BLaER1 (cell line): Measurements from ENCODE around the gene TCIRG1.

Source experiments
- H3K27ac ChIP-seq: shearing (Covaris generic); formaldehyde crosslinking; 2 replicates; pipeline ENCODE4 v1.8.1; 2022
- H3K27me3 ChIP-seq: shearing (Covaris generic); formaldehyde crosslinking; 2 replicates; pipeline ENCODE4 v1.8.1; 2022
- H3K36me3 ChIP-seq: shearing (Covaris generic); formaldehyde crosslinking; 2 replicates; pipeline ENCODE4 v1.8.1; 2022
- H3K4me1 ChIP-seq: shearing (Covaris generic); formaldehyde crosslinking; 2 replicates; pipeline ENCODE4 v1.8.1; 2022
- H3K4me2 ChIP-seq: shearing (Covaris generic); formaldehyde crosslinking; 2 replicates; pipeline ENCODE4 v1.8.1; 2022
- H3K4me3 ChIP-seq: shearing (Covaris generic); formaldehyde crosslinking; 2 replicates; pipeline ENCODE4 v1.8.1; 2022
- H3K9ac ChIP-seq: shearing (Covaris generic); formaldehyde crosslinking; 2 replicates; pipeline ENCODE4 v1.8.1; 2022
- H3K9me3 ChIP-seq: shearing (Covaris generic); formaldehyde crosslinking; 2 replicates; pipeline ENCODE4 v1.8.1; 2022
- H4K20me1 ChIP-seq: shearing (Covaris generic); formaldehyde crosslinking; 2 replicates; pipeline ENCODE4 v1.8.1; 2022
- Cebpa-rat ChIP-seq: shearing (Covaris generic); IDR thresholded peaks from 2 replicates; pipeline ENCODE4 v1.8.1; 2022

Gene TCIRG1

DNA sequence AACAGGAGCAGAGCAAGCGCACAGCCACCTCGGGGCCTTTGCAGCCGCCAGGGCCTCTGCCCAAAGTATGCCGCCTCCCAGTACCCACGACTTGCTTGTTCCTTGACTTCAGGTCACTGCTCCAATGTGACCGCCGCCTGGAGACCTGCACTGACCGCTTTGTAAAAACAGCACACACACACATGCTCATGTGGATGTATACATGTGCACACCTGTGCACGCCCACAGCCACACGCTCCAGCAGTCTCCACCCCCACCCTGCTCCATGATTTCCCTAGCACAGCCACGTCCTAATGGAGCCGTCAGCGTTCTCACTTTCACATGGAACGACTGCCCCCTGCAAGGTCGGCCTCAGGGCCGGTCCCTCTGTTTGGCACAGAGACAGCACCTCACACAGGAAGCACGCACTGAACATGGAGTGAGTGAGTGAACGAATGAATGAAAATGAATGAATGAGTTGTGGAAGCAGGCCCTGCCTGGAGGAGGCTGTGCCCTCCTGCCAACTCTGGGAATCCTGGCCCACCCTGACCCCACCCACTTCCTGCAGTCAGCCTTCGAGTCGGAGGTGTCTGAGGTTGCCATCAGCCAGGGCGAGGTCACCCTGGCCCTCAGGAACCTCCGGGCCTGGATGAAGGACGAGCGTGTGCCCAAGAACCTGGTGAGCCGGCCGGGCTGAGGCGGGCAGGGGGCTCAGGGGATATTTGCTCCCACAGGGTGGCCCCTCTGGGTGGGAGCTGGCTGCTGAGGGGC lies 20.7 kb upstream of the TCIRG1 start:
- Histone ChIP-seq H3K4me1 (peaks cover 65% of the 10 kb centered on the region), H3K4me3 (no peak overlapping the region), H3K4me2 (no peak overlapping the region), H4K20me1 (no peaks in the 10 kb centered on the region), H3K9me3 (no peaks in the 10 kb centered on the region), H3K9ac (no peak overlapping the region), H3K36me3 (peaks cover 11% of the 10 kb centered on the region; the same call in 1 of the 2 replicates), H3K27me3 (no peaks in the 10 kb centered on the region), H3K27ac (peak overlapping the region; percentile 45; the same call in 1 of the 2 replicates)
- TF ChIP-seq Cebpa-rat: no peak

DNA sequence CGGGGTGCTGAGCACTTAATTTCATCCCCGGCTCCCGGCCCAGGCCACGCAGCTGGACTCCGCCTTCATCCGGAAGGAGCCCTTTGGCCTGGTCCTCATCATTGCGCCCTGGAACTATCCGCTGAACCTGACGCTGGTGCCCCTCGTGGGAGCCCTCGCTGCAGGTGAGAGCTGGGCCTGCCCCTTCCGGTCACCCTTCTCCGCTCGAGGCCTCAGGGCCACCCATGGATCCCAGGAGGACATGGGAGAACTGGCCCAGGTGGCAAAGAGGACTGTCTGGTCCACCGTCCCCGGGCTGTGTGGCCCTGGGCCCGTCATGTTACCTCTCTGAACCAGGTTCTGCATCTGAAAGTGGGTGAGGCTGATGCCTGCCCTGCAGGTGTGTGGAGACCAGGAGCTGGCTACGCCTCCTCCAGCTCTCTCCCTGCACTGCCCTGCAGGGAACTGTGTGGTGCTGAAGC lies 20.1 kb upstream of the TCIRG1 start:
- H3K4me2 ChIP-seq: no peak overlapping the region
- peaks cover 7% of the 10 kb centered on the region; the same call in 1 of the 2 replicates for H3K36me3 ChIP-seq
- no peaks in the 10 kb centered on the region for H3K9me3 ChIP-seq
- no peak for TF ChIP-seq Cebpa-rat
- H3K27ac ChIP-seq: no peak overlapping the region
- peaks cover 59% of the 10 kb centered on the region for H3K4me1 ChIP-seq
- no peak overlapping the region for H3K4me3 ChIP-seq
- no peaks in the 10 kb centered on the region for H4K20me1 ChIP-seq
- H3K27me3 ChIP-seq: no peaks in the 10 kb centered on the region
- no peak overlapping the region for H3K9ac ChIP-seq

DNA sequence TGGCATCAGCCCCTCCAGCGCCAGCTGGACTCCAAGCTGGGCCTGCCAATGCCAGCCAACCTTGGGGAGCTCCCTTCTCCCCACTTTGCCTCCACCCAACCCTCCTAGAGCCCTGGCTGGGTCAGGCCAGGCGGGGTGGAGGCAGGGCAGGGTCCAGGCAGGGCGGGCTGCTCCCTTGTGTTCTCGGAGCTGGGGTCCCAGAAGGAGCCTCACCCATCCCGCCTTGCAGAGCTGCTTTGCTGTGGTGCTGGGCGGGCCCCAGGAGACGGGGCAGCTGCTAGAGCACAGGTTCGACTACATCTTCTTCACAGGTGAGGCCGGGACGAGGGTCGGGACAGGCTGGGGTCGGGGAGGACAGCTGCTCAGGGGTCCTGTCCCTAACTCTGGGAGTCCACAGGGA lies 19.3 kb upstream of the TCIRG1 start:
- H3K27me3 ChIP-seq: no peaks in the 10 kb centered on the region
- no peak overlapping the region for H3K4me3 ChIP-seq
- no peak overlapping the region for H3K27ac ChIP-seq
- peaks cover 51% of the 10 kb centered on the region for H3K4me1 ChIP-seq
- no peaks in the 10 kb centered on the region for H4K20me1 ChIP-seq
- H3K9ac ChIP-seq: no peak overlapping the region
- no peaks in the 10 kb centered on the region for H3K9me3 ChIP-seq
- no peak overlapping the region for H3K4me2 ChIP-seq
- no peak for TF ChIP-seq Cebpa-rat
- peaks cover 8% of the 10 kb centered on the region; the same call in 1 of the 2 replicates for H3K36me3 ChIP-seq

DNA sequence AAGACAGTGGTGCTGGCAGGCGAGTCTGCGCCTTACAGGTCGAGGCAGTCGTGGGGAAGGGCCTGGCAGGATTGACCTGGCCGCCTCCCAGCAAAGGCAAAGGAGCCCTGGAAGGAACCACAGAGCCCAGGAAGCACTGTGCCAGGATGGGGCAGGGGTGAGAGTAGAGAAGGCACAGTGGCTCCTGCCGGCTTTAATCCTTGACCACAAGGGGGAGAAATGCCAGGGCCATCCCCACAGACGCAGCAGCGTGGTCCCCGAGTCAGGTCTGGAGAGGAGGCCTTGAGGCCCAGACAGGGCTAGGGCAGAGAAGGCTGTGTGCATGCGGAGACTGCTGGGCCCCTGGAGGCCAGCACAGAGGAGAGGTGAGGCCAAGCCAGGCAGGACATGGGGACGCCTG lies 18.2 kb upstream of the TCIRG1 start:
- Histone ChIP-seq H4K20me1 (no peaks in the 10 kb centered on the region), H3K9me3 (0 out of 2 replicates have a peak, but pooled peaks cover 4% of the 10 kb centered on the region), H3K4me1 (peaks cover 52% of the 10 kb centered on the region), H3K4me2 (peak overlapping the region; percentile 80), H3K4me3 (no peak overlapping the region), H3K9ac (peak overlapping the region; percentile 9; the same call in 1 of the 2 replicates), H3K27ac (peak overlapping the region; percentile 58; the same call in 1 of the 2 replicates), H3K27me3 (no peaks in the 10 kb centered on the region), H3K36me3 (peaks cover 17% of the 10 kb centered on the region; the same call in 1 of the 2 replicates)
- no peak for TF ChIP-seq Cebpa-rat

DNA sequence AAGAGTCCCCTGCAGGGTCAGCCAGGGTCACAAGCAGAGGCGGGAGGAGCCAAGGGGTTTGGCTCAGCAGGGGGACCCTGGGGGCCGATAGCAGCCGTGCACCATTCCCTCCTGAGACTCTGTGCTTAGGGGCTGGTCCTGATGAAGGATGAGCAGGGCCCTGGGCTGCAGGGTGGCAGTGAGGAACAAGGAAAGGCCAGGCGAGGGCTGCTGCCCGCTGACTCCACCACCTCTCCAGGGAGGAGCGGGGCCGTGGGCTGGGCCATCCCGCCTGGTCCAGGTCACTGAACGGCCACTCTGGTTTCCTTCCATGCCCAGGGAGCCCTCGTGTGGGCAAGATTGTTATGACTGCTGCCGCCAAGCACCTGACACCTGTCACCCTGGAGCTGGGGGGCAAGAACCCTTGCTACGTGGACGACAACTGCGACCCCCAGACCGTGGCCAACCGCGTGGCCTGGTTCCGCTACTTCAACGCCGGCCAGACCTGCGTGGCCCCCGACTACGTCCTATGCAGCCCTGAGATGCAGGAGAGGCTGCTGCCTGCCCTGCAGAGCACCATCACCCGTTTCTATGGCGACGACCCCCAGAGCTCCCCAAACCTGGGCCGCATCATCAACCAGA lies 17.5 kb upstream of the TCIRG1 start:
- Histone ChIP-seq H3K4me2 (peak overlapping the region; percentile 80), H3K27me3 (no peaks in the 10 kb centered on the region), H3K4me1 (peaks cover 53% of the 10 kb centered on the region), H3K9me3 (0 out of 2 replicates have a peak, but pooled peaks cover 4% of the 10 kb centered on the region), H3K27ac (peak overlapping the region; percentile 58), H3K9ac (peak overlapping the region; percentile 9; the same call in 1 of the 2 replicates), H3K36me3 (peaks cover 22% of the 10 kb centered on the region; the same call in 1 of the 2 replicates), H4K20me1 (no peaks in the 10 kb centered on the region), H3K4me3 (no peak overlapping the region)
- TF ChIP-seq Cebpa-rat: no peak

DNA sequence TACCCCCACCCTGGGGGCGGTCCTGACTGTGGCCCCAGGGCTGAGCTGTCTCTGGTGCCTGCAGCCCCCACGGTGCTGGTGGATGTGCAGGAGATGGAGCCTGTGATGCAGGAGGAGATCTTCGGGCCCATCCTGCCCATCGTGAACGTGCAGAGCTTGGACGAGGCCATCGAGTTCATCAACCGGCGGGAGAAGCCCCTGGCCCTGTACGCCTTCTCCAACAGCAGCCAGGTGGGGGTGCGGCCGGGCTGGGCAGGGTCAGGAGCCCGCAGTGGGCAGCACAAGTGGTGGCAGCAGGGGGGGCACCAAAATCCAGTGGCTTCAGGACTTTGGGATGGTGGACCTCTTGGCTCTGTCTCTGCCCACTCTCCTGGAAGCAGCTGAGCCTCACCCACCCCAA lies 16.3 kb upstream of the TCIRG1 start:
- Histone ChIP-seq H3K27ac (peak overlapping the region; percentile 58; the same call in 1 of the 2 replicates), H3K9me3 (0 out of 2 replicates have a peak, but pooled peaks cover 4% of the 10 kb centered on the region), H3K4me3 (no peak overlapping the region), H3K4me2 (no peak overlapping the region), H3K4me1 (peaks cover 40% of the 10 kb centered on the region), H3K27me3 (no peaks in the 10 kb centered on the region), H3K36me3 (peaks cover 29% of the 10 kb centered on the region; the same call in 1 of the 2 replicates), H4K20me1 (no peaks in the 10 kb centered on the region), H3K9ac (no peak overlapping the region)
- TF ChIP-seq Cebpa-rat: no peak

DNA sequence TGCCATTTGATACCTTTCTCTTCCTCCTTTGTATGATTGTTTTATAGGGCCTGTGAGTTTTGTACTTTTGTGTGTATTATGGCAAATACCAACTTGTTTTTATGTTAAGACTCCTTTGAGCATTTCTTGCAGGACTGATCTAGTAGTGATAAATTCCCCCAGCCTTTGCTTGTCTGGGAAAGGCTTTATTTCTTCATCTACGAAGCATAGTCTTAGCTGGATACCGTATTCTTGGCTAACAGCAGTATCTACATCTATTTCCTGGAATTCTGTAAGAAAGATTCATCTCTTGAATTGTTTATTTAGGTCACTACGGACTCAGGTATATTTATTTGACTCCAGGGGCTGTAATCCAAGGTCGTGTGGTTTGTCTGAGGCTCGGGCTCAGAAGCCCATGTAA lies 14.3 kb upstream of the TCIRG1 start:
- H4K20me1 ChIP-seq: no peaks in the 10 kb centered on the region
- H3K9me3 ChIP-seq: 0 out of 2 replicates have a peak, but pooled peaks cover 4% of the 10 kb centered on the region
- peak overlapping the region; percentile 53; the same call in 1 of the 2 replicates for H3K4me2 ChIP-seq
- H3K4me1 ChIP-seq: peaks cover 40% of the 10 kb centered on the region
- no peak overlapping the region for H3K4me3 ChIP-seq
- H3K9ac ChIP-seq: no peak overlapping the region
- peaks cover 34% of the 10 kb centered on the region; the same call in 1 of the 2 replicates for H3K36me3 ChIP-seq
- TF ChIP-seq Cebpa-rat: no peak
- no peaks in the 10 kb centered on the region for H3K27me3 ChIP-seq
- H3K27ac ChIP-seq: no peak overlapping the region

DNA sequence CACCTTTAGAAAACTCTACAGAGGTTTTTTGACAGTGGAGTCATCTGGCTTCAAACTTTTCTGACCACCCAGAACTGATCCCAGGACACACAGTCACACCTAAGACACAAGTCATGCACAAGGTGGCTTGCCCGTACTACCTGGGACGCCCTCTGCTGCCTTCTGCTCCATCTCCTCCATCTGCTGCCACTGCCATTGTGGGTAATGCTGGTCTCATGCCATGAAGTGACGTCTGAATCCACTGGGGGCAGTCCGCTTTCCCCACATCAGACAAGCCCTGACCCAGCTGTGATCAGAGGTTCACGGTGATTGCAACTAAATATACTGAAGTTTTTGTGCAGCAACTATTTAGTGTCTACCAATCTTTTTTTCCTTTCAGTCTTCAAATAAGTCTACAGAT lies 13.8 kb upstream of the TCIRG1 start:
- Histone ChIP-seq H3K27ac (no peak overlapping the region), H4K20me1 (no peaks in the 10 kb centered on the region), H3K4me1 (peaks cover 44% of the 10 kb centered on the region), H3K27me3 (no peaks in the 10 kb centered on the region), H3K4me2 (peak overlapping the region; percentile 53), H3K9me3 (0 out of 2 replicates have a peak, but pooled peaks cover 4% of the 10 kb centered on the region), H3K9ac (no peak overlapping the region), H3K36me3 (peaks cover 34% of the 10 kb centered on the region; the same call in 1 of the 2 replicates), H3K4me3 (no peak overlapping the region)
- no peak for TF ChIP-seq Cebpa-rat

DNA sequence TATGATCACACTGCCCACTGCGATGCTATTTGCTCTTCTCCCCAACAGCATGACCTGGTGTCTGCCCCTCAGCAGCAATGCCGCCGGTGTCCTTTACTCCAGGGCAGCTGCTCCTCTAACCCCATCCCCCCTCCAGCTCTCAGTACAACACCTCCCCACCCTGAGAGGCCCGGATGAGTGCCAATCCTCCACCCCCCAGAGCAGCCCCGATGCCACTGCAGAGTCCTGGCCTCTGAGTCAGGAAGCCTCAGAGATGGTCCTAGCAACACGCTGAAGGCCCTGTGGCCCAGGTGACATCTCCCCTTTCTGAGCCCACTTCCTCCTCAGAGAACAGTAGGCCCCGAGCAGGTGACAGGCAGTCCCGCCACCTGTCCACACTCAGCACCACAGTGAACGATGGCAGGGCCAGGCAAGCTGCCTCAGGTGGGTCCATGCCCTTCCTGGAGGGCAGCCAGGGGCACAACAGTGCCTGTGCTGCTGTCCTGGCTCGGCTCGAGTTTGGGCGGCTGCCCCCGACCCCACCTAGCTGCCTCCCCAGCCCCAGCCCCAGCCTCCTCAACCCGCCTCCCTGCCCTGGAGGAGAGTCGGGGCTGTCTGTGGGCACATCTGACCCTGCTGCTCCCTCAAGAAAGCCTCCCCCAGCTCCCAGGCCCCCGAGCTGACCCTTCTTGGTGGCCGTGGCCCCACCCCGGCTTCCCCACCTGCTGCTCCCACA lies 12.3 kb upstream of the TCIRG1 start:
- Histone ChIP-seq H3K9me3 (0 out of 2 replicates have a peak, but pooled peaks cover 4% of the 10 kb centered on the region), H3K27me3 (no peaks in the 10 kb centered on the region), H3K4me1 (peaks cover 35% of the 10 kb centered on the region), H3K27ac (no peak overlapping the region), H3K9ac (no peak overlapping the region), H3K36me3 (peaks cover 34% of the 10 kb centered on the region; the same call in 1 of the 2 replicates), H4K20me1 (no peaks in the 10 kb centered on the region), H3K4me2 (no peak overlapping the region), H3K4me3 (no peak overlapping the region)
- TF ChIP-seq Cebpa-rat: no peak
